Measurements from ENCODE around the gene PEX13. TPM values are rescaled to one million over a fixed set of nuclear protein-coding genes. Genes with fewer than 3 reads are reported as not detected.

PEX13 gene
- total RNA-seq = 10 to 100 TPM; 26.3 to 48.5 (median 42.1) TPM

GRCh38 chr2:61017556-61018317 lies at the start of gene PEX13, which contains the start of gene PUS10:
Gene PEX13, plus strand, starts transcription at chr2:61017720. Its CDS starts 40 bp downstream, at chr2:61017760.
Gene PUS10, minus strand, starts transcription at chr2:61018255. Its CDS starts 6,365 bp downstream, at chr2:61011890.
- Histone ChIP-seq H3K9me3 (no peaks in the 10 kb centered on the region), H3K4me1 (peaks cover 0 to 48% (median 10%) of the 10 kb centered on the region in 3 donors), H3K4me3 (peak within 1 kb of the TSS; percentile 63 to 79), H3K36me3 (peaks cover 0 to 18% of the 10 kb centered on the region in 2 donors), H3K27me3 (no peaks in the 10 kb centered on the region), H3K27ac (peak within 1 kb of the TSS; percentile 61 to 96 (median 88))
- peak; percentile 93 for ATAC-seq
- 0% methylated on average over 6 to 18 of the region's 39 CpGs for WGBS, 2 donors (ENCODE audit: low coverage in 1 of 2)
- TF ChIP-seq CTCF (IDR thresholded peaks at IDR 0.05) = no peak
- TF ChIP-seq POLR2A (IDR thresholded peaks at IDR 0.05) = peak in 1 of 2 donors; percentile 49

GRCh38 chr2:60972889-60973656 lies 44.4 kb upstream of the PEX13 start:
- TF ChIP-seq POLR2AphosphoS5 (IDR thresholded peaks at IDR 0.05) = no peak
- no peak for TF ChIP-seq CTCF (IDR thresholded peaks at IDR 0.05)
- no peak for TF ChIP-seq POLR2A (IDR thresholded peaks at IDR 0.05)
- no peak for TF ChIP-seq EP300 (IDR thresholded peaks at IDR 0.05)
- no peak for ATAC-seq
- no peaks in the 10 kb centered on the region for H3K36me3 ChIP-seq
- H3K4me3 ChIP-seq = no peak overlapping the region
- no peaks in the 10 kb centered on the region for H3K9me3 ChIP-seq
- H3K4me1 ChIP-seq = no peaks in the 10 kb centered on the region
- WGBS, 2 donors (ENCODE audit: low coverage in 1 of 2) = 92 to 96% methylated on average over 4 to 7 of the region's 32 CpGs
- H3K27ac ChIP-seq = no peak overlapping the region
- H3K27me3 ChIP-seq = no peaks in the 10 kb centered on the region

- Histone ChIP-seq H3K27ac (no peak overlapping the region), H3K36me3 (no peaks in the 10 kb centered on the region), H3K4me3 (no peak overlapping the region), H3K9me3 (no peaks in the 10 kb centered on the region), H3K27me3 (no peaks in the 10 kb centered on the region), H3K4me1 (no peaks in the 10 kb centered on the region)
- WGBS, 2 donors (ENCODE audit: low coverage in 1 of 2) = 77% methylated on average over 2 of the region's 5 CpGs; no CpG with 5 or more reads in 1 of the 2 donors
- no peak for ATAC-seq
- no peak for TF ChIP-seq POLR2AphosphoS5 (IDR thresholded peaks at IDR 0.05)
- no peak for TF ChIP-seq EP300 (IDR thresholded peaks at IDR 0.05)
- no peak for TF ChIP-seq CTCF (IDR thresholded peaks at IDR 0.05)
- TF ChIP-seq POLR2A (IDR thresholded peaks at IDR 0.05) = no peak
These were observed 43.8 kb upstream of the PEX13 start for GRCh38 chr2:60973705-60974104.

- no peak for TF ChIP-seq CTCF (IDR thresholded peaks at IDR 0.05)
- no peak for TF ChIP-seq POLR2AphosphoS5 (IDR thresholded peaks at IDR 0.05)
- TF ChIP-seq POLR2A (IDR thresholded peaks at IDR 0.05) = no peak
- TF ChIP-seq EP300 (IDR thresholded peaks at IDR 0.05) = no peak
- no peaks in the 10 kb centered on the region for H3K9me3 ChIP-seq
- no peaks in the 10 kb centered on the region for H3K36me3 ChIP-seq
- 95 to 98% methylated on average over 4 to 5 of the region's 16 CpGs for WGBS, 2 donors (ENCODE audit: low coverage in 1 of 2)
- H3K4me3 ChIP-seq = no peak overlapping the region
- H3K27ac ChIP-seq = no peak overlapping the region
- H3K27me3 ChIP-seq = no peaks in the 10 kb centered on the region
- H3K4me1 ChIP-seq = no peaks in the 10 kb centered on the region
- no peak for ATAC-seq
These were observed 42.9 kb upstream of the PEX13 start for GRCh38 chr2:60974652-60975051.

Data from gastroesophageal sphincter (tissue), 4 donors.